GM12892 (cell line): ENCODE data around the gene CCL23.
"Not testable (repeated sequence)": the region's sequence is repeated elsewhere in the genome, so short reads cannot be mapped to it uniquely, and the experiment has no call there.

ENCODE experiments used
- DNase-seq: peaks from one replicate; pipeline ENCODE4 v3.0.0; 2011; ENCODE audit not compliant: insufficient read length
- FAIRE-seq: peaks from 2 replicates; lab custom pipeline; 2011; peaks lifted over from hg19 to GRCh38; lab: Jason Lieb, UNC
- POLR2A ChIP-seq: IDR thresholded peaks from 2 replicates; pipeline ENCODE4 v1.6.1; 2011; ENCODE audit warnings: low read depth, low read length, control low read depth
- POLR2AphosphoS5 ChIP-seq: IDR thresholded peaks from 2 replicates; pipeline ENCODE4 v1.6.1; 2011; ENCODE audit warnings: low read depth, low read length, control low read depth
- TAF1 ChIP-seq: IDR thresholded peaks from 2 replicates; pipeline ENCODE4 v1.6.1; 2011; ENCODE audit warnings: low read depth, mild to moderate bottlenecking, control low read depth, low read length, borderline replicate concordance

CCL23 gene

GRCh38 chr17:36001110-36001771 is 16.5 kb downstream of the CCL23 start, which contains the start of gene CCL15:
CCL15 (minus strand) TSS chr17:36001553; CDS start chr17:36001492, 61 bp downstream.
- FAIRE-seq (no peak), DNase-seq (no peak)
- TF ChIP-seq POLR2AphosphoS5 (no peak), POLR2A (no peak), TAF1 (no peak)

- TF ChIP-seq TAF1 (no peak), POLR2A (no peak), POLR2AphosphoS5 (no peak)
- no peak for FAIRE-seq
- DNase-seq: no peak
These were observed 17.1 kb downstream of the CCL23 start for GRCh38 chr17:36000732-36001109.

GRCh38 chr17:35998756-35999155 is 19.0 kb downstream of the CCL23 start:
- TF ChIP-seq TAF1: no peak
- DNase-seq (no peak), FAIRE-seq (no peak)

- FAIRE-seq: no peak
- TF ChIP-seq POLR2A: no peak
- TF ChIP-seq POLR2AphosphoS5: no peak
- TF ChIP-seq TAF1: no peak
These were observed 19.7 kb downstream of the CCL23 start for GRCh38 chr17:35998018-35998545.

GRCh38 chr17:35995346-35995745 is 22.4 kb downstream of the CCL23 start:
- DNase-seq, FAIRE-seq: not testable (repeated sequence)

More at GRCh38 chr17:35998018-35998545, 19.7 kb downstream of the CCL23 start:
- DNase-seq: no peak

- no peak for FAIRE-seq
These were observed 26.7 kb downstream of the CCL23 start for GRCh38 chr17:35991075-35991474.

GRCh38 chr17:35988164-35988563 is 29.6 kb downstream of the CCL23 start:
- TF ChIP-seq POLR2AphosphoS5: no peak
- TF ChIP-seq POLR2A: no peak
- no peak for TF ChIP-seq TAF1
- FAIRE-seq: no peak
- DNase-seq: no peak

More at GRCh38 chr17:35991075-35991474, 26.7 kb downstream of the CCL23 start:
- no peak for DNase-seq
- TF ChIP-seq POLR2A (no peak), TAF1 (no peak), POLR2AphosphoS5 (no peak)

- FAIRE-seq (no peak), DNase-seq (no peak)
- TF ChIP-seq TAF1 (no peak), POLR2AphosphoS5 (no peak), POLR2A (no peak)
These were observed 31.1 kb downstream of the CCL23 start, which contains the start of gene CCL14 for GRCh38 chr17:35986643-35987042. CCL14 (minus strand) TSS chr17:35986729; CDS start chr17:35986649, 80 bp downstream.

GRCh38 chr17:35984140-35984539 is 33.6 kb downstream of the CCL23 start:
- TF ChIP-seq POLR2AphosphoS5 (no peak), POLR2A (no peak), TAF1 (no peak)
- no peak for FAIRE-seq
- DNase-seq: no peak

- FAIRE-seq: no peak
- DNase-seq: no peak
- TF ChIP-seq POLR2AphosphoS5: no peak
- TF ChIP-seq TAF1: no peak
- TF ChIP-seq POLR2A: no peak
These were observed 35.2 kb downstream of the CCL23 start for GRCh38 chr17:35982409-35983191.

GRCh38 chr17:35981908-35982330 is 35.9 kb downstream of the CCL23 start:
- TF ChIP-seq POLR2A (no peak), TAF1 (no peak), POLR2AphosphoS5 (no peak)
- DNase-seq: no peak
- FAIRE-seq: no peak
